NCI-H2081 (cell line): Measurements from ENCODE around the gene CT45A10.
"Not testable (repeated sequence)": the region's sequence is repeated elsewhere in the genome, so short reads cannot be mapped to it uniquely, and the experiment has no call there.

Experiments
- DNase-seq, 2 experiments: peaks; one replicate each; lab custom pipeline; 2025; lab: John Stamatoyannopoulos, UW

The CT45A10 gene

GRCh38 chrX:135893294-135893817 is at the start of gene CT45A10, which contains the start of gene SAGE1:
Gene CT45A10, minus strand, starts transcription at chrX:135893444. Its CDS starts 8,100 bp downstream, at chrX:135885344.
Gene SAGE1, plus strand, starts transcription at chrX:135893716. Its CDS starts 2,527 bp downstream, at chrX:135896243.
- no peak for DNase-seq

GRCh38 chrX:135931644-135932487 is 38.6 kb upstream of the CT45A10 start:
- DNase-seq, result peak; percentile 22 to 39

- no peak for DNase-seq
These were observed 34.7 kb upstream of the CT45A10 start for GRCh38 chrX:135927897-135928296.

- peak in 1 of 2 experiments; percentile 2 for DNase-seq
These were observed 30.1 kb upstream of the CT45A10 start for GRCh38 chrX:135923353-135923752.

- DNase-seq, result not testable (repeated sequence)
These were observed 27.3 kb upstream of the CT45A10 start for GRCh38 chrX:135920516-135920915.

- no peak for DNase-seq
These were observed 21.2 kb upstream of the CT45A10 start for GRCh38 chrX:135914404-135914803.

GRCh38 chrX:135910251-135910650 is 17.0 kb upstream of the CT45A10 start:
- DNase-seq, result no peak

- DNase-seq, result no peak
These were observed 463 bp downstream of the CT45A10 start for GRCh38 chrX:135892781-135893180.

GRCh38 chrX:135890087-135890585 is 3.1 kb downstream of the CT45A10 start:
- DNase-seq, result no peak

- not testable (repeated sequence) for DNase-seq
These were observed 4.3 kb downstream of the CT45A10 start for GRCh38 chrX:135888976-135889375.

GRCh38 chrX:135888230-135888629 is 5.0 kb downstream of the CT45A10 start:
- not testable (repeated sequence) for DNase-seq

- DNase-seq, result not testable (repeated sequence)
These were observed 10.5 kb downstream of the CT45A10 start for GRCh38 chrX:135882741-135883140.

- not testable (repeated sequence) for DNase-seq
These were observed 21.5 kb downstream of the CT45A10 start, which contains the start of gene CT45A9 for GRCh38 chrX:135871712-135872111. Gene CT45A9, minus strand, starts transcription at chrX:135871812. Its CDS starts 3,751 bp downstream, at chrX:135868061.

- DNase-seq, result not testable (repeated sequence)
These were observed 38.8 kb downstream of the CT45A10 start, which contains the start of gene CT45A8 for GRCh38 chrX:135854438-135854837. Gene CT45A8, minus strand, starts transcription at chrX:135854538. Its CDS starts 3,755 bp downstream, at chrX:135850783.

GRCh38 chrX:135837180-135837579 is 56.1 kb downstream of the CT45A10 start, which contains the start of gene CT45A7:
Gene CT45A7, minus strand, starts transcription at chrX:135837280. Its CDS starts 3,747 bp downstream, at chrX:135833533.
- DNase-seq, result not testable (repeated sequence)
